HCT116 (cell line): ENCODE measurements around the gene PDCL3.

Source experiments
- EZH2phosphoT487 ChIP-seq: fragments of 200-600 bp; IDR thresholded peaks from 2 replicates; pipeline ENCODE4 v1.6.1; 2018; ENCODE audit warnings: antibody characterized with exemption, borderline replicate concordance
- MAX ChIP-seq: IDR thresholded peaks from 2 replicates; pipeline ENCODE4 v1.6.1; 2012
- SRF ChIP-seq: IDR thresholded peaks from 2 replicates; pipeline ENCODE4 v1.6.1; 2012; ENCODE audit warnings: low read depth
- TF ChIP-seq, protein P1 (sequence below): IDR thresholded peaks from 2 replicates; pipeline ENCODE4 v1.6.1; 2012; ENCODE audit warnings: low read depth
- TF ChIP-seq, protein P2 (sequence below), 3 experiments: fragments of 200-600 bp in 1 of 3; sonication (generic) in 1 of 3; IDR thresholded peaks in 2 of 3; conservative IDR thresholded peaks in 1 of 3; 2 replicates each; pipeline ENCODE4 v1.5.1; 2012 to 2017; ENCODE audit warnings: low read depth in 2 of 3, low read length in 2 of 3, antibody characterized with exemption in 1 of 3, borderline replicate concordance in 1 of 3, control low read depth in 1 of 3, mild to moderate bottlenecking in 1 of 3, mixed read lengths in 1 of 3, mixed run types in 1 of 3, moderate library complexity in 1 of 3; ENCODE audit not compliant: insufficient read depth in 1 of 3

DNA sequence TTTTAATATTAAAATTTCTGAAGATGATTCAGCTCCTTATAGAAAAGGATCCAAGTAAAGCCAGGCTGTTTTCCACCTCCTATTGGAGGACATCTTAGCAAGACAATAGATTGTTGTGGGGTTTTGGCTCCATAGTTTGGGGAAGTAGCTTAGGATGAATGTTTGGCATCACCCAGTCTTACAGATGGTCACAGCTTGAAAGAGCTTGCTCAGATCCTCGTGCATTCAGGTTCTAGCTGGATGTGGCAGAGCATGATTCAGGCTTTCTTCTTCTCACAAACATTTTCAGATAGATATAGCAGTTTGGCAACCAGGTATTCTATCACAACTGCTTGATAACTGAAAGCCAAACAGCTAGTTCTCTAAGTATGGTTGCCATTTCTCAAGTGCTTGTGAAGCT lies 23.6 kb upstream of the PDCL3 start:
- TF ChIP-seq MAX (no peak), EZH2phosphoT487 (no peak), SRF (no peak)
- TF ChIP-seq, protein P1, sequence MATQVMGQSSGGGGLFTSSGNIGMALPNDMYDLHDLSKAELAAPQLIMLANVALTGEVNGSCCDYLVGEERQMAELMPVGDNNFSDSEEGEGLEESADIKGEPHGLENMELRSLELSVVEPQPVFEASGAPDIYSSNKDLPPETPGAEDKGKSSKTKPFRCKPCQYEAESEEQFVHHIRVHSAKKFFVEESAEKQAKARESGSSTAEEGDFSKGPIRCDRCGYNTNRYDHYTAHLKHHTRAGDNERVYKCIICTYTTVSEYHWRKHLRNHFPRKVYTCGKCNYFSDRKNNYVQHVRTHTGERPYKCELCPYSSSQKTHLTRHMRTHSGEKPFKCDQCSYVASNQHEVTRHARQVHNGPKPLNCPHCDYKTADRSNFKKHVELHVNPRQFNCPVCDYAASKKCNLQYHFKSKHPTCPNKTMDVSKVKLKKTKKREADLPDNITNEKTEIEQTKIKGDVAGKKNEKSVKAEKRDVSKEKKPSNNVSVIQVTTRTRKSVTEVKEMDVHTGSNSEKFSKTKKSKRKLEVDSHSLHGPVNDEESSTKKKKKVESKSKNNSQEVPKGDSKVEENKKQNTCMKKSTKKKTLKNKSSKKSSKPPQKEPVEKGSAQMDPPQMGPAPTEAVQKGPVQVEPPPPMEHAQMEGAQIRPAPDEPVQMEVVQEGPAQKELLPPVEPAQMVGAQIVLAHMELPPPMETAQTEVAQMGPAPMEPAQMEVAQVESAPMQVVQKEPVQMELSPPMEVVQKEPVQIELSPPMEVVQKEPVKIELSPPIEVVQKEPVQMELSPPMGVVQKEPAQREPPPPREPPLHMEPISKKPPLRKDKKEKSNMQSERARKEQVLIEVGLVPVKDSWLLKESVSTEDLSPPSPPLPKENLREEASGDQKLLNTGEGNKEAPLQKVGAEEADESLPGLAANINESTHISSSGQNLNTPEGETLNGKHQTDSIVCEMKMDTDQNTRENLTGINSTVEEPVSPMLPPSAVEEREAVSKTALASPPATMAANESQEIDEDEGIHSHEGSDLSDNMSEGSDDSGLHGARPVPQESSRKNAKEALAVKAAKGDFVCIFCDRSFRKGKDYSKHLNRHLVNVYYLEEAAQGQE = no peak
- TF ChIP-seq, protein P2, sequence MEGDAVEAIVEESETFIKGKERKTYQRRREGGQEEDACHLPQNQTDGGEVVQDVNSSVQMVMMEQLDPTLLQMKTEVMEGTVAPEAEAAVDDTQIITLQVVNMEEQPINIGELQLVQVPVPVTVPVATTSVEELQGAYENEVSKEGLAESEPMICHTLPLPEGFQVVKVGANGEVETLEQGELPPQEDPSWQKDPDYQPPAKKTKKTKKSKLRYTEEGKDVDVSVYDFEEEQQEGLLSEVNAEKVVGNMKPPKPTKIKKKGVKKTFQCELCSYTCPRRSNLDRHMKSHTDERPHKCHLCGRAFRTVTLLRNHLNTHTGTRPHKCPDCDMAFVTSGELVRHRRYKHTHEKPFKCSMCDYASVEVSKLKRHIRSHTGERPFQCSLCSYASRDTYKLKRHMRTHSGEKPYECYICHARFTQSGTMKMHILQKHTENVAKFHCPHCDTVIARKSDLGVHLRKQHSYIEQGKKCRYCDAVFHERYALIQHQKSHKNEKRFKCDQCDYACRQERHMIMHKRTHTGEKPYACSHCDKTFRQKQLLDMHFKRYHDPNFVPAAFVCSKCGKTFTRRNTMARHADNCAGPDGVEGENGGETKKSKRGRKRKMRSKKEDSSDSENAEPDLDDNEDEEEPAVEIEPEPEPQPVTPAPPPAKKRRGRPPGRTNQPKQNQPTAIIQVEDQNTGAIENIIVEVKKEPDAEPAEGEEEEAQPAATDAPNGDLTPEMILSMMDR (IDR thresholded peaks at IDR 0.05 in 2 of 3, conservative IDR thresholded peaks at IDR 0.05 in 1 of 3; ENCODE audit: borderline replicate concordance in 1 of 3, insufficient read depth in 1 of 3, low read depth in 2 of 3, low read length in 2 of 3) = no peak
